NCI-H82 treated with DMSO at 0.1 percent for 48 hours (cell line): Measurements from ENCODE around the gene TPM2.

ENCODE experiments used
- DNase-seq: peaks from one replicate; lab custom pipeline; 2025; ENCODE audit not compliant: unreplicated experiment; lab: John Stamatoyannopoulos, UW

TPM2 gene

DNA sequence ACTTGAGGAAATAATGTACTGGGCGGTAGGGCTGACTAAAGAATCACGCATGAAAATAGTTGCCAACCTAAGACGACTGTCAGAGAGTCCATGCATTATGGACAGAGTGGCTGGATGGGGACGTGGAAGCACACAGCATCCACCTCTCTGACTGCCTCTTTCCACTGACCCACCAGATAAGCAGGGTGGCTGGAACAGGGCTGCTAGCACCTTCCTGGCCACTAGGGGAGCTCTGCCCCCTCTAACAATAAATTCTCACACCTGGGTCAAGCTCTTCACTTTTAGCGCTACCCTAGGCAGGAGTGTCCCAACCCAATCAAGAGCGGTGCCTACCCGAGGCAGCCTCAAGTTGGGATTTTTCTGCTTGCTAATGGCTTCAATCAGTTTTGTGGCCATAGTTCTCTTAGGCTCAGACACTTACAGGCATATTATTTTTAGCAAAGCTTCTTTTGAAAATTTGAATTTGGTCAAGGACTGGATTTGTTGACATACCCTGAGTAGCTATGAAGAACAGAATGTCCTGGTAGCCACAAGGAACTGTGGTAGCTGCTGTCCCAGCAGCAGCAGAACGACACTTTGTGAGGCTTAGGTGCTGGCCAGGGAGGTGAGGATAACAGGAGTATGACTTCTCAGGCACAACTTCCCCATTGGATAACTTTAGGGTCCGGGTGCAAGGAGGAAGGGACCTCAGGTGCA, 6.9 kb upstream of the TPM2 start:
- DNase-seq: peak; percentile 26

DNA sequence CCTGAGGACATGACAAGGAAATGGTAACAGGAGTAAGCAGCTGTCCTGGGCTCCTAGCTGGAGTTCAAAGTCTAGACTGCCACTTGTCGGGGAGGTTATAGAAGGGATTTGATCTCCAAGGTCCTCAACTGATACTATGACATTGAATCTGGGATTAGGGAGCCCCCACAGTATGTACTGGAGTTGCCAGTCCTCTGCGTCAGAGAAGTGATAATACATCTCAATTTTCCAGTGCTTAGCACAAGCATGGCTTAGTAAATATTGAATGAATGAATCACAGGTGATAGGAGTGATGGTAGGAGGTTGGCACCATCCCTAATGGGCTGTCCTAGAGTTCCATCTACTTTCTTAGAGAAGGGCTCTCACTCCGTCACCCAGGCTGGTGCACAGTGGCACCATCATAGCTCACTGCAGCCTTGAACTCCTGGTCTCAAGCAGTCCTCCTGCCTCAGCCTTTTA, 6.2 kb upstream of the TPM2 start:
- no peak for DNase-seq

DNA sequence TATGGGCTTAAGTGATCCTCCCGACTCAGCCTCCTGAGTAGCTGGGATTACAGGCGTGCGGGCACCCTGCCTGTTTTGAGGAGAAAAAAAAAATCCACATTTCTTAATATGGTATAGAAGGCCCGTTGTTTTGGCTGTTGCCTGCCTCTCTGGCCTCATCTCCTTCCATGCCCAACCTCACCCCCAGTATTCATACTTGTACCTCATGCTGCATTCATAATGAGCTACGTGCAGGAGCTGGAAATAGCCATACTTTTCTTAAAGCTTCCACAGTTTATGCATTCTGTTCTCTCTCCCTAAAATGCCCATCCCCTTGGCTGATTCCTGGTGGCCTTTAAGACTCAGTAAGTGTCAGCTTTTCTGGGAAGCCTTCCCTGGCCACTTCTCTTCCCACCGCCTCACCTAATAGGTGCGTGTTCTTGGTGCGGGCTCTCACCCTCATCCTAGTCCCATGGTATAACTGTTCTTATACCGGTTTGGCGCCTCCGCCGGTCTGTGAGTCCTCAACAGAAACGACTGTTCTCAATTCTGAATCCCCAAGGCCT, 2.1 kb upstream of the TPM2 start:
- DNase-seq: no peak

DNA sequence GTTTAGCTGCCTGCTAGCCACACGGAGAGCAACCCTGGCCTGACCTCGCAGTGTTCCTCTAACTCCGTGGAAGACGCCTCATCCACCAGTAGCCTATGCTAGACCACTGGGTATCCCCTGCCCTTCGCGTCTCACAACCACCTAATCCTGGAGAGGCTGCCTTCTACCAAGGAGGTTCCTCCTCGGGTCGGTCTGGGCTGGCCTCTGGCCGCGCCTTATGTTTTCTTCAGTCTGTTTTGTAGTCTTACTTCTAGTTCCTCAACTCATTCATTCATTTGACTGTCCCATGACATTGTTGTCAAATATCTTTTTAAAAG, 1.6 kb upstream of the TPM2 start:
- DNase-seq: no peak

GRCh38 chr9:35690614-35691333, 1.0 kb upstream of the TPM2 start:
- DNase-seq: no peak

GRCh38 chr9:35690294-35690613, 529 bp upstream of the TPM2 start:
- no peak for DNase-seq

DNA sequence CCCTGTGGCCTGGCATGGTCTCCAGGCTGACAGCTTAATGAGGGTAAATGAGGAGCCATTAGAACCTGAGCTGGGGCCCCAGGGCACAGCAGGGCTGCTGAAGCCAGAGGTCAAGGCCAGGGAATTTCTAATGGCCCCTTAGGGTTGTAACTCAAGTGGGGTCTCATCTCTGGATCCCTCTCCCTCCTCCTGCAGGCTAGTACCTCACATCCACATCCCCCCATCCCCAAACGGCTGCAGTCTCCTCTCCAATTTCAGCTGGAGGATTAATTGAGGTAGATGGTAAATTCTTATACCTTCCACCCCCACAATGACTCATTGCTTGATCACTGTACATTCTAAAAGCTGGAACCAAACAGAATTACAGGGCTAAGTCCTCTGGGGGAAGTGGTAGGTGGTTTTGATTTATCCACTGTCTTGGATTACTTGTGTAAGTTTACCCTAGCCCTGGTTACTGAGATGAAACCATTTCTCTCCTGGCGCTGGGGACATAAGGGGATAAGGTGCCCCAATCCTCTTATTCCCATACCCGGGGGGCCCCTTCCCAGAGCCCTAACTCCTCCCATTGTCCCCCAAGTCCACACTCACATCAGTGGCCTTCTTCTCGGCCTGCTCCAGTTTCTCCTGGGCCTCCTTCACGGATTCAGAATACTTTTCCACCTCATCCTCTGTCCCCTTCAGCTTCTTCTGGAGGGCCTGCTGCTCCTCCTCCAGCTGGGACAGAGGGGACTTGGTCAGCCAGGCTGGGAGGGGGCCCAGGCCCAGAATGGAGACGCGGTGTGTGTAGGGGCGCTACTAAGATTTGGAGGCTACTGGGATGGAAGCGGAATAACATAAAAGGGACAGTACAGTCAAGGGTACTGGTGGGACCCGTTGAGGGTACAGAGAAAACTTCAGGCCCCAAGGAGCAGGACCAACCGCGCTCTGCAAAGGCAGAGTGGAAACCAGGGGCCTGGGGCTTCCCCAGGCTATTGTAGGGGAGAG, 875 bp downstream of the TPM2 start:
- no peak for DNase-seq

DNA sequence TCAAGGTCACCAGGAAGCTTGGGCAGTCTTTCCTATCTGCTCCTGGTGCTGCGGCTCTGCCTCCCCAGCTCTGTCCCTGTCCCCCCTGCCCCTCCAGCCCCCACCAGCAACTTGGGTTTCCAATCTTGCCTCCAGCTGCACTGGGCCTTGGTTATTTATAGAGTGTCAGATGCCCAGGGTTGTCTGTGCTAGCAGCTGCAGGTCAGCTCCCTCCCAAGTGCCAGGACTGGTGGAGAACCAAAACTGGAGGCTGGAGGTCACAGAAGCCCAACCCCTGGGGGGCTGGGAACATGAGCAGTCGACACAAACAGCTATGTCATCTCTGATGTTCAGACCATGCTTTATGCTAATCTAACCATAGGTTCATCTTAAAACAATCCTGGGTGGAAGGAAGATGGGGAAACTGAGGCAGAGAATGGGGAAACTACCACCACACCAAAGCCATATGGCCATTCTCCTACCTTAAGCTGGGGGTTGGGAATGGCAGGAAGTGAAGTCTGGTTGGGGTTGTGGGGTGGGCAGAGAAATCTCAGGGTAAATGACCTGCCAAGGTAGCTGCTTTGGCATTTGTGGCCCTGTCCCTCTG, 1.7 kb downstream of the TPM2 start:
- DNase-seq: no peak

GRCh38 chr9:35687306-35687705, 2.4 kb downstream of the TPM2 start:
- no peak for DNase-seq

GRCh38 chr9:35686222-35687203, 3.2 kb downstream of the TPM2 start:
- no peak for DNase-seq

- no peak for DNase-seq
Measured at GRCh38 chr9:35685506-35685905, 4.2 kb downstream of the TPM2 start.

DNA sequence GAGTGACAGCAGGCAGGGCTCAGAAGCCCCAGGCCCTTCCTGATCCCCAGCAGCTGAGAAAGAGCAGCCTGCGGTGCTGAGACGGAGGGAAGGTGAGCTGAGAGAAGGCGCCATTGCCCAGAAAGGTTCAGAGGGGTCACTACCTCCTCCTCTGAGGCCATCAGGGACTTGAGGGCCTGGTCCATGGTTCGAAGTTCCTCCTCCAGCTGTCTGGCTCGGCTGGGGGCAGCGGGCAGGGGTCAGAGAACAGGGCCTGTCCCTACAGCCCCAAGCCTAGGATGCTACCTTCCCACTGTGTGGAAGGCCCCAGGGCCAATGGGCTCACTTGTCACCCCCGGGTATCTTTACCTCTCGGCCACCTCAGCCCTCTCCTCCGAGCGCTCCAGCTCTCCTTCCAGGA, 4.8 kb downstream of the TPM2 start:
- no peak for DNase-seq

DNA sequence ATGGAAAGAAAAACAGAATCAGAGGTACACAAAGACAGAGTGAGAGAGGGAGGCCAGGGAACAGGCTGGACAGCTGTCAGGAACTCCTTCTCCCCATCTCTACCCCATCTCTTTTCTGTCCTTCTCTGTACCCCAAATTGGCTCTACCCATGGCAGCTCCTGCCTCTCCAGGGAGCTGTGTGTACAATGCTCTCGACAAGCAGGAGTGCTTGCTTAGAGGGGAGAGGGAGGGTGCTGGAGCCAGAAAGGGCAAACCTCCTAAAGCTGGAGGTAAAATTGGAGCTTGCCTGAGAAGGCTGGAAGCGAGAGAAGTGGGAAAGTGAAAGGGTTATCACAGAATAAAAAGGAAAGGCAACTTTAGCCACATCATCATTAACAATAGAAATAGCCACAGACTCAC, 6.4 kb downstream of the TPM2 start:
- no peak for DNase-seq

DNA sequence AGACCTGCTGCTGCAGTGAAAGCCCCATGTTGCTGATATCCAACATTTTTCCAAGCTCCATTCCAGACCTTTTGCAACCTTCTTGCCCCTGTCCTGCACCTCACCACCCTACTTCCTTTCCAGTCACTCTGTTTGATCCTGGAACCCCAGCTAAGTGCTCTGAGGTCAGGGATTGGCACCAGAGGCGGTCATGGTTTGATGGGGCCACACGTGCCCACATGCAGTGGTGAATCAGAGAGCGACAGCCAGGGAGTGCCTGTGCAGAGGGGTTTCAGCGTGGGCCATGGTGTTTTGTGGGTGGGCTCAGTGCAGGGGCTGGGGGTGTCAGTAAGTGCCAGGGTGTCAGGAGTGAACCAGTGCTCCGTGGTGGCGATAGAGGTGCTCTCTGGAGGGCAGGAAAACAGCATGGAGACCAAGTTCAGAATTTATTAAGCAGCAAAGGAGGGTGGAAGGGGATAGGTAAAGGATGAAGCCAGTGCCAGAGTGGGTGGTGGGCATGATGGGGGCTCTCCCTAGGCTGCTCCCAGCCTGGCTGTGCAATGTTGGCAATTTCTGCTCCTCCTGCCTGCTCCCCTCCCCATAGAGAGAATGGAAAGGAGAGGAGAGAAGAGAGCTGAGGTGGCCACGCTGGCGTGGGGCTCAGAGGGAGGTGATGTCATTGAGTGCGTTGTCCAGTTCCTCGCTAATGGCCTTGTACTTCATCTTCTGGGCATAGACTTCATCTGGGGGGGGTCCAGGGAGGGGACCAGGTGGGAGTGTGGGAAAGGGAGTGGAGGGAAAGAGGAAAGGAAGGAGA, 7.0 kb downstream of the TPM2 start:
- no peak for DNase-seq

DNA sequence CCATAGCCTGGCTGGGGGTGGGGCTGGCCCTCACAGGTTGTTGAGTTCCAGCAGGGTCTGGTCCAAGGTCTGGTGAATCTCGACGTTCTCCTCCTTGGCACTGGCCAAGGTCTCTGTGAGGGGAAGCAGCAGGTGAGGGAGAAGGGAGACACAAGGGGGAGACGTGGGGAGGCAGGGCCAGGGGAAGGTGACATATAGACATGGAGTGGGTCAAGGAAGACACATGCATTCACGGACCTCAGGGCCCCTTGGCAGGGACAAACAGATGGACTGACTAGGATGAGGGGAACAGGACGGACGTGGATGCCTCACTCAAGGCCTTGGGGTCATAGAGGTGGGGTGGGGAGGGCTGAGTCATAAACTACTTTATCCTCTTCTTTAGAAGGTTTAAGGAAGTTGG, 7.7 kb downstream of the TPM2 start:
- no peak for DNase-seq

DNA sequence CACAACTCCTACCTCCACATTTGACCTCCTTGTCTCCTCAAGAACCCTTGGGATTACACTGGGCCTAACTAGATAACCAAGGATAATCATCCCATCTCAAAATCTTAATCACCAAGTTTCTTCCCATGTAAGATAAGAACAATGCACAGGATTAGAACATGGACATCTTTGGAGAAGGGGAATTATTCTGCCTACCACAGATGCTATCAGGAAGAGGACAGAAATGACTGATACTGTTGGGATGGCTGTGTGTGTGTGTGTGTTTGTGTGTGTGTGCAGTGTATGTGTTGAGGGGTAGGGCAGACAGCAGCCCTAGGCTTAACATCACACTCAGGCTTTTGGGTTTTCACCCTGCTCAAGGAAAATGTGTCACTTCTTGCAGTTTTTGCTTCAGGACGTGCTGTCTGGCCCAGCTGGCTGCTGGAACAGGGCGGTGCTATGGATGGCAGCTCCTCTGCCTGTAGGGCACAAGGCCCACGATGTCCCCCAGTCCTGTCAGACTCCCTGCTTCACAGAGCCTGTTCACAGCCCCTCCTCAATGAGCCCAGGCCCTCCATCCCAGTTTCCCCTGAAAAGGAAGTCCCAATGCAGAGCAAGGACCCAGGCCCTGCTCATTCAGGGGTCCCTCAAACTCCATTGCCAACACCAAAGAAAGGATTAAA, 8.3 kb downstream of the TPM2 start:
- DNase-seq: no peak

GRCh38 chr9:35680331-35681105, 9.2 kb downstream of the TPM2 start:
- DNase-seq: no peak

- no peak for DNase-seq
Measured at GRCh38 chr9:35679766-35680330, 9.9 kb downstream of the TPM2 start.
